ENCODE results near the gene DNER. TPM values are rescaled to one million over a fixed set of nuclear protein-coding genes. Genes with fewer than 3 reads are reported as not detected.

DNER gene
- total and polyA plus RNA-seq, 2 donors (not counting 1 experiment from before 2014, with no cell fraction given), result not detected

DNA sequence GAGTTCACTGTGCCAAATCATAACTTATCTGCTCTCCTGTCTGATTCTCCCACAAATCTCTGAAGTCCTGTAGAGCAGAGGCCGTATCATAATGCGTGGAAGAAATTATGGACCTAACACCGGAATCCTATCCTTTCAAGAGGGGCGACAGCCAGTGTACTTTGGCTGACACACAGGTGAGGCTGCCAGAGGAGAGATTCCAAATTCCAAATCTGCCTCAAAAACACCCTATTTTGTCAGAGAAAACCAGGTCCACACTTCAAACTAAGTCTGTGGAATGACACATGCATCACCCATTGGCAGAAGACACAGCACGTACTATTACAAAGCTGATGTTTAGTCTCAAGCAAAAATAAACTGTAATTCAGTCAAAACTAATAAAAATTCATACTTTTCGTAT is 304.1 kb downstream of the DNER start:
- Mint-ChIP-seq H3K27me3 (no peaks in the 10 kb centered on the region), H3K4me3 (no peak overlapping the region), H3K4me1 (no peaks in the 10 kb centered on the region), H3K9me3 (ENCODE audit: insufficient read depth) (peaks cover 3% of the 10 kb centered on the region), H3K27ac (no peak overlapping the region)
- no peak for ATAC-seq (ENCODE audit: low read depth)
- H2AFZ ChIP-seq (ENCODE audit: insufficient read depth, low read depth, low read length, poor library complexity, severe bottlenecking), result no peak overlapping the region
- intact Hi-C loops (cut with micrococcal nuclease), result no loop called here
- TF ChIP-seq, protein P1, sequence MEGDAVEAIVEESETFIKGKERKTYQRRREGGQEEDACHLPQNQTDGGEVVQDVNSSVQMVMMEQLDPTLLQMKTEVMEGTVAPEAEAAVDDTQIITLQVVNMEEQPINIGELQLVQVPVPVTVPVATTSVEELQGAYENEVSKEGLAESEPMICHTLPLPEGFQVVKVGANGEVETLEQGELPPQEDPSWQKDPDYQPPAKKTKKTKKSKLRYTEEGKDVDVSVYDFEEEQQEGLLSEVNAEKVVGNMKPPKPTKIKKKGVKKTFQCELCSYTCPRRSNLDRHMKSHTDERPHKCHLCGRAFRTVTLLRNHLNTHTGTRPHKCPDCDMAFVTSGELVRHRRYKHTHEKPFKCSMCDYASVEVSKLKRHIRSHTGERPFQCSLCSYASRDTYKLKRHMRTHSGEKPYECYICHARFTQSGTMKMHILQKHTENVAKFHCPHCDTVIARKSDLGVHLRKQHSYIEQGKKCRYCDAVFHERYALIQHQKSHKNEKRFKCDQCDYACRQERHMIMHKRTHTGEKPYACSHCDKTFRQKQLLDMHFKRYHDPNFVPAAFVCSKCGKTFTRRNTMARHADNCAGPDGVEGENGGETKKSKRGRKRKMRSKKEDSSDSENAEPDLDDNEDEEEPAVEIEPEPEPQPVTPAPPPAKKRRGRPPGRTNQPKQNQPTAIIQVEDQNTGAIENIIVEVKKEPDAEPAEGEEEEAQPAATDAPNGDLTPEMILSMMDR (IDR thresholded peaks at IDR 0.05), result no peak
- no peak for TF ChIP-seq EZH2 (IDR thresholded peaks at IDR 0.05; ENCODE audit: borderline replicate concordance, insufficient read depth, low read depth, low read length, poor library complexity, severe bottlenecking)
- no peaks in the 10 kb centered on the region for H3K36me3 ChIP-seq (replicated peaks in 1 of 2; ENCODE audit: control extremely low read depth in 1 of 2, control insufficient read depth in 1 of 2, extremely low read depth in 1 of 2, insufficient read depth in 2 of 2, low read length in 1 of 2)
- peaks cover 0 to 10% (median 0%) of the 10 kb centered on the region in 3 donors for H3K9me3 ChIP-seq (ENCODE audit: control extremely low read depth in 1 of 3, control insufficient read depth in 2 of 3, insufficient read depth in 1 of 3, low read length in 2 of 3)
- DNase-seq, result no peak
- ChIA-PET CTCF (no interaction called here), POLR2A (no interaction called here)
- H4K20me1 ChIP-seq (ENCODE audit: control insufficient read depth, insufficient read depth, low read length, poor library complexity, severe bottlenecking), result no peaks in the 10 kb centered on the region
- no peak overlapping the region for H3K27ac ChIP-seq (ENCODE audit: low read length in 2 of 2)
- H3K27me3 ChIP-seq (replicated peaks in 1 of 4; ENCODE audit: control extremely low read depth in 1 of 4, control insufficient read depth in 3 of 4, insufficient read depth in 4 of 4, low read length in 3 of 4), result no peaks in the 10 kb centered on the region
- WGBS (ENCODE audit: insufficient coverage), result 95% methylated on average over 4 of the region's 6 CpGs
- no peak overlapping the region for H3K4me3 ChIP-seq (ENCODE audit: control extremely low read depth in 1 of 5, extremely low read depth in 1 of 5, insufficient read depth in 1 of 5, low read depth in 2 of 5, low read length in 4 of 5)
- H3K9ac ChIP-seq (ENCODE audit: low read length), result no peak overlapping the region
- H3K4me1 ChIP-seq (ENCODE audit: control insufficient read depth in 2 of 2, insufficient read depth in 2 of 2, low read length in 2 of 2), result no peaks in the 10 kb centered on the region
- H3K4me2 ChIP-seq (replicated peaks; ENCODE audit: low read depth, low read length, poor library complexity, severe bottlenecking), result no peak overlapping the region
- no peaks in the 10 kb centered on the region for H3K79me2 ChIP-seq (ENCODE audit: control insufficient read depth, insufficient read depth, low read length)

DNA sequence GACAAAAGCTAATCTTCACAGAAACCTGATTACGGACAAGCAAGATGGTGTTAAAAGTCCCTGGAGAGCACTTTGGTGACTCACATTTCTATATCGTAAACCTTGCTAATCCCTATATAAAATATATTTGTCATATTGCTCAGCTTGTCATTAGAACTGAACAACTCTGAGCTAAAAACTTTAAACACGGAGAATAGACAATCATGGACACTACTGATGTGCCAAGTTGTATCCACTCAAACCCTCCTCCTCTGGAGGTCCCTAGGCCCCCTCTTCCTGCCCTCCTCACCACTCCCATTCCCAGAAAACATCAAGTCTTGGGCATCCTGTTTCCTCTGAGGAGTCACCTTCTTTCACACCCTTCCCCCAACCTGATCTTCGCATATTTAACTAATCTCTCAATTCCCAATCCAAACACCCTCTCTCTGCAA is 304.6 kb downstream of the DNER start:
- Histone ChIP-seq H3K27me3 (replicated peaks in 1 of 4; ENCODE audit: control extremely low read depth in 1 of 4, control insufficient read depth in 3 of 4, insufficient read depth in 4 of 4, low read length in 3 of 4) (no peaks in the 10 kb centered on the region), H3K4me3 (ENCODE audit: control extremely low read depth in 1 of 5, extremely low read depth in 1 of 5, insufficient read depth in 1 of 5, low read depth in 2 of 5, low read length in 4 of 5) (no peak overlapping the region), H3K4me1 (ENCODE audit: control insufficient read depth in 2 of 2, insufficient read depth in 2 of 2, low read length in 2 of 2) (no peaks in the 10 kb centered on the region), H2AFZ (ENCODE audit: insufficient read depth, low read depth, low read length, poor library complexity, severe bottlenecking) (no peak overlapping the region), H3K4me2 (replicated peaks; ENCODE audit: low read depth, low read length, poor library complexity, severe bottlenecking) (no peak overlapping the region), H3K27ac (ENCODE audit: low read length in 2 of 2) (no peak overlapping the region), H3K9me3 (ENCODE audit: control extremely low read depth in 1 of 3, control insufficient read depth in 2 of 3, insufficient read depth in 1 of 3, low read length in 2 of 3) (peaks cover 0 to 7% (median 0%) of the 10 kb centered on the region in 3 donors), H4K20me1 (ENCODE audit: control insufficient read depth, insufficient read depth, low read length, poor library complexity, severe bottlenecking) (no peaks in the 10 kb centered on the region), H3K9ac (ENCODE audit: low read length) (no peak overlapping the region), H3K79me2 (ENCODE audit: control insufficient read depth, insufficient read depth, low read length) (no peaks in the 10 kb centered on the region), H3K36me3 (replicated peaks in 1 of 2; ENCODE audit: control extremely low read depth in 1 of 2, control insufficient read depth in 1 of 2, extremely low read depth in 1 of 2, insufficient read depth in 2 of 2, low read length in 1 of 2) (no peaks in the 10 kb centered on the region)
- H3K4me3 Mint-ChIP-seq, result no peak overlapping the region
- H3K4me1 Mint-ChIP-seq, result no peaks in the 10 kb centered on the region
- no peak for DNase-seq
- ChIA-PET POLR2A (no interaction called here), CTCF (no interaction called here)
- H3K9me3 Mint-ChIP-seq (ENCODE audit: insufficient read depth), result peaks cover 3% of the 10 kb centered on the region
- H3K27me3 Mint-ChIP-seq, result no peaks in the 10 kb centered on the region
- TF ChIP-seq, protein P1 (IDR thresholded peaks at IDR 0.05), result no peak
- ATAC-seq (ENCODE audit: low read depth), result no peak
- intact Hi-C loops (cut with micrococcal nuclease), result no loop called here
- 90% methylated on average over 2 of the region's 4 CpGs for WGBS (ENCODE audit: insufficient coverage)
- H3K27ac Mint-ChIP-seq, result no peak overlapping the region
